Measurements from ENCODE around the gene ZNF440.
"Not testable (repeated sequence)": the region's sequence is repeated elsewhere in the genome, so short reads cannot be mapped to it uniquely, and the experiment has no call there.

ZNF440 gene

GRCh38 chr19:11798391-11799330, 15.4 kb upstream of the ZNF440 start, which contains the start of gene ZNF491:
TSS of gene ZNF491 (plus strand) at chr19:11798523. CDS start at chr19:11805954, 7,431 bp downstream.
- H3K4me3 ChIP-seq (replicated peaks in 1 of 2; ENCODE audit: low read depth in 2 of 2, low read length in 2 of 2): peak within 1 kb of the TSS; percentile 74 to 80
- TF ChIP-seq CTCF (IDR thresholded peaks at IDR 0.05; ENCODE audit: low read depth, low read length): no peak
- DNase-seq (ENCODE audit: low read depth in 2 of 2): peak; percentile 85 to 87

DNA sequence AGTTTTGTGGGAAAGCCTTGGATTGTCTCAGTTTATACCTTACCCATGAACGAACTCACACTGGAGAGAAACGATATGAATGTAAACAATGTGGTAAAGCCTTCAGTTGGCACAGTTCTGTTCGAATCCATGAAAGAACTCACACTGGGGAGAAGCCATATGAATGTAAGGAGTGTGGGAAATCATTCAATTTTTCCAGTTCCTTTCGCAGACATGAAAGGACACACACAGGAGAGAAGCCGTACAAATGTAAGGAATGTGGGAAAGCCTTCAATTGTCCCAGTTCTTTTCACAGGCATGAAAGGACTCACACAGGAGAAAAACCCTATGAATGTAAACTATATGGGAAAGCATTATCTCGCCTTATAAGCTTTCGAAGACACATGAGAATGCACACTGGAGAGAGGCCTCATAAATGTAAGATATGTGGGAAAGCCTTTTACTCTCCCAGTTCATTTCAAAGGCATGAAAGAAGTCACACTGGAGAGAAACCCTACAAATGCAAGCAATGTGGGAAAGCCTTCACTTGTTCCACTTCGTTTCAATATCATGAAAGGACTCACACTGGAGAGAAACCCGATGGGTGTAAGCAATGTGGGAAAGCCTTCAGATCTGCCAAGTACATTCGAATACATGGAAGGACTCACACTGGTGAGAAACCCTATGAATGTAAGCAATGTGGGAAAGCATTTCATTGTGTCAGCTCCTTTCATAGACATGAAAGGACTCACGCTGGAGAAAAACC, 7.5 kb upstream of the ZNF440 start:
- no peak for TF ChIP-seq CTCF (IDR thresholded peaks at IDR 0.05; ENCODE audit: low read depth, low read length)
- DNase-seq (ENCODE audit: low read depth in 2 of 2): peak in 1 of 2 donors; percentile 14
- H3K4me3 ChIP-seq (replicated peaks in 1 of 2; ENCODE audit: low read depth in 2 of 2, low read length in 2 of 2): no peak overlapping the region

DNA sequence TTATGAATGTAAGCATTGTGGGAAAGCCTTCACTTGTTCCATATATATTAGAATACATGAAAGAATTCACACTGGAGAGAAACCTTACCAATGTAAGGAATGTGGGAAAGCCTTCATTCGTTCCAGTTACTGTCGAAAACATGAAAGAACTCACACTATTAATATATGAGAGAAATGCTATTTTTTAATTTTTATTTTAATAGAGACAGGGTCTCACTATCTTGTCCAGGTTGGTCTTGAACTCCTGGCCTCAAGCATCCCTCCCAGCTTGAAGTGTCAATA, 7.0 kb upstream of the ZNF440 start:
- H3K4me3 ChIP-seq (replicated peaks in 1 of 2; ENCODE audit: low read depth in 2 of 2, low read length in 2 of 2): no peak overlapping the region
- no peak for TF ChIP-seq CTCF (IDR thresholded peaks at IDR 0.05; ENCODE audit: low read depth, low read length)

DNA sequence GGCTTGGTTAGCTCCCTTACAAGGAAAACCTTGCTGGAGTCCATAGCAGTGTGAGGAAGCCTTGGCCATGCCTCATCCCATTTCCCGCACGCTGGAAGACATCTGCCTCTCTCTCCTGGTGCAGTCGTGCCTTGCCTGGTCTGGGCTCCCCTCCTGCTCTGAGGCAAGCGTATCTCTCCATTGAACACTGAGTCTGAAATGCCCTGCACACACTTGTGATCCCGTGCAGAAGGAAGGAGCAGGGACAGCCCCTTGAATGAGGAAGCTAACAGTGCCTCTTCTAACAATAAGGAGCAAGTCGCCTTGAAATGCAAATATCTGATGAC, 407 bp upstream of the ZNF440 start:
- H3K4me3 ChIP-seq (replicated peaks in 1 of 2; ENCODE audit: low read depth in 2 of 2, low read length in 2 of 2): peak overlapping the region; percentile 85 to 94
- no peak for DNase-seq (ENCODE audit: low read depth in 2 of 2)
- no peak for TF ChIP-seq CTCF (IDR thresholded peaks at IDR 0.05; ENCODE audit: low read depth, low read length)

More for the DNA sequence above, 7.0 kb upstream of the ZNF440 start:
- no peak for DNase-seq (ENCODE audit: low read depth in 2 of 2)

DNA sequence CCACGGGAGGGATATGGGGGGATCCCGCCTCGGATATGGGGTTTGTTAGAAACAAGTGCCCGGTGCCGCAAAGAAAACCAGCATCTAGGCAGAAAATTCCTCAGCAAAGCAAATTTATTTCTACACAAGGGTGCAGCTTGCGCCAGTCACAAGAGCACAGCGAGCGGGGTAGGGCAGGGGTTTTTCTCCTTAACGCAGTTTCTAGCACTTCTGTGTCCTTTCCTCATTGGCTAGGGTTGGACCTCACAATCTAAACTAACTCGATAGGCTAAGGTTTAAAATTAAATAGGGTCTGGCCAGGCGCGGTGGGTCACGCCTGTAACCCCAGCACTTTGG, 595 bp downstream of the ZNF440 start:
- no peak for TF ChIP-seq CTCF (IDR thresholded peaks at IDR 0.05; ENCODE audit: low read depth, low read length)
- peak overlapping the region; percentile 85 to 94 for H3K4me3 ChIP-seq (replicated peaks in 1 of 2; ENCODE audit: low read depth in 2 of 2, low read length in 2 of 2)
- peak; percentile 47 to 51 for DNase-seq (ENCODE audit: low read depth in 2 of 2)

DNA sequence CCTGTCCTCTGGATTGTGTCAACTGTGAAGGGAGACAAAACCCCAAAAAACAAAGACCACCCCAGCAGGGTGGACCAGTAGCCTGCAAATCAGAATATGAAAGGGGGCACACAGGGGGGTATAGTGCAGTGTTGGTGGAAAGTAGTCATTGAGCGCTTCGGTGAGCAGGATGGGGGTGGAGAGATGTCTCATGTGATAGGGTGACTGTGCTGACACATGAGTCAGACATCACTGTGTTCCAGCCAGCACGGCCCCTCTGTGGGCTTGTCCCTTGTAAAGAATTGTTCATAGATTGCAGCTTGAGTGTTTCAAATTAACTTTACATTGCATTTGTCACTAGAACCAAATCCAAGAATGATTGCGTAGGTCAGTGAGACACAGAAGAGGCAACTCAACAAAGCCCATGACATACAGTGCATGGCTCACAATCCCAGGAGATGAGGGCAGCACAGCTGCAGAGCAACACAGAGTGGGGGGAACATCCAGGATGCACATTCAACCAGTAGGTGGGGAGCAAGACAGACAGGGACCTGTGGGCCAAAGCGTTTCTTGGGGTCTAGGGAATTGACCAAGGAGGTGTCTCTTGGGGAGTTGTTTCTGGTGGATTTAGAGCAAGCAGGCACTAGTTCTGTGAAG, 7.5 kb downstream of the ZNF440 start:
- DNase-seq (ENCODE audit: low read depth in 2 of 2): peak; percentile 44 to 77
- no peak overlapping the region for H3K4me3 ChIP-seq (replicated peaks in 1 of 2; ENCODE audit: low read depth in 2 of 2, low read length in 2 of 2)
- TF ChIP-seq CTCF (IDR thresholded peaks at IDR 0.05; ENCODE audit: low read depth, low read length): no peak

GRCh38 chr19:11828957-11829876, 15.1 kb downstream of the ZNF440 start:
- not testable (repeated sequence) for H3K4me3 ChIP-seq (replicated peaks in 1 of 2; ENCODE audit: low read depth in 2 of 2, low read length in 2 of 2); DNase-seq (ENCODE audit: low read depth in 2 of 2)

All from cardiac fibroblast (primary cell).